ENCODE results near the gene PRKN. TPM values are rescaled to one million over a fixed set of nuclear protein-coding genes. Genes with fewer than 3 reads are reported as not detected.

The PRKN gene
- total and polyA plus RNA-seq, 2 experiments from 2014 or later, result 0.10 to 0.84 TPM

DNA sequence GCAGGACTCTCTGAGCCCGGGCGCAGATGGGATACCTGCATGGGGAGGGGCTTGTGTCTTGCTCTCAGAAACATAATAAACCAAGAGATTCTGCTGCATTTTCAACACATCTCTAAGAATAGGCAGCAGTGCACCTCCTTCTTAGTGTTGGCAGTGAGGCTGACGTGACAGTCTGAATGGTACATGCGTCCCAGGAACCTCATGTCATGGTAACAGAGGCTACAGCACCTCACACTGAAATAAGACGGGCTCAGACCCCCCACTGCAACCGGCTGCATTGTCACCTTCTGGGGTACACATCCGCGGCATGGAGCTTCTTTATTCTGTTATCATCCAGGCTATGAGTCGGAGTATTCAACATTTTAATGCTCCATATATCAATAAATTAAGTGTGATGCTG lies 1056.4 kb downstream of the PRKN start:
- Mint-ChIP-seq H3K4me3 (no peak overlapping the region), H3K27me3 (ENCODE audit: insufficient read depth, low read depth, poor library complexity) (no peaks in the 10 kb centered on the region), H3K36me3 (ENCODE audit: low read depth) (no peaks in the 10 kb centered on the region), H3K27ac (no peak overlapping the region), H3K4me1 (no peaks in the 10 kb centered on the region), H3K9me3 (no peaks in the 10 kb centered on the region)
- no peaks in the 10 kb centered on the region for H4K20me1 ChIP-seq (replicated peaks; ENCODE audit: insufficient read depth)
- no peak for TF ChIP-seq ZNF114 (CRISPR knock-in tag; IDR thresholded peaks at IDR 0.05)
- TF ChIP-seq ZNF331 (CRISPR knock-in tag; IDR thresholded peaks at IDR 0.05; ENCODE audit: low read depth), result no peak
- TF ChIP-seq, protein P1, sequence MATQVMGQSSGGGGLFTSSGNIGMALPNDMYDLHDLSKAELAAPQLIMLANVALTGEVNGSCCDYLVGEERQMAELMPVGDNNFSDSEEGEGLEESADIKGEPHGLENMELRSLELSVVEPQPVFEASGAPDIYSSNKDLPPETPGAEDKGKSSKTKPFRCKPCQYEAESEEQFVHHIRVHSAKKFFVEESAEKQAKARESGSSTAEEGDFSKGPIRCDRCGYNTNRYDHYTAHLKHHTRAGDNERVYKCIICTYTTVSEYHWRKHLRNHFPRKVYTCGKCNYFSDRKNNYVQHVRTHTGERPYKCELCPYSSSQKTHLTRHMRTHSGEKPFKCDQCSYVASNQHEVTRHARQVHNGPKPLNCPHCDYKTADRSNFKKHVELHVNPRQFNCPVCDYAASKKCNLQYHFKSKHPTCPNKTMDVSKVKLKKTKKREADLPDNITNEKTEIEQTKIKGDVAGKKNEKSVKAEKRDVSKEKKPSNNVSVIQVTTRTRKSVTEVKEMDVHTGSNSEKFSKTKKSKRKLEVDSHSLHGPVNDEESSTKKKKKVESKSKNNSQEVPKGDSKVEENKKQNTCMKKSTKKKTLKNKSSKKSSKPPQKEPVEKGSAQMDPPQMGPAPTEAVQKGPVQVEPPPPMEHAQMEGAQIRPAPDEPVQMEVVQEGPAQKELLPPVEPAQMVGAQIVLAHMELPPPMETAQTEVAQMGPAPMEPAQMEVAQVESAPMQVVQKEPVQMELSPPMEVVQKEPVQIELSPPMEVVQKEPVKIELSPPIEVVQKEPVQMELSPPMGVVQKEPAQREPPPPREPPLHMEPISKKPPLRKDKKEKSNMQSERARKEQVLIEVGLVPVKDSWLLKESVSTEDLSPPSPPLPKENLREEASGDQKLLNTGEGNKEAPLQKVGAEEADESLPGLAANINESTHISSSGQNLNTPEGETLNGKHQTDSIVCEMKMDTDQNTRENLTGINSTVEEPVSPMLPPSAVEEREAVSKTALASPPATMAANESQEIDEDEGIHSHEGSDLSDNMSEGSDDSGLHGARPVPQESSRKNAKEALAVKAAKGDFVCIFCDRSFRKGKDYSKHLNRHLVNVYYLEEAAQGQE (IDR thresholded peaks at IDR 0.05; ENCODE audit: unreplicated experiment), result no peak
- no peak for TF ChIP-seq JUNB (IDR thresholded peaks at IDR 0.05; ENCODE audit: unreplicated experiment)
- TF ChIP-seq POLR2AphosphoS5 (IDR thresholded peaks at IDR 0.05; ENCODE audit: low read depth), result no peak
- no peak for TF ChIP-seq STAT1 (IDR thresholded peaks at IDR 0.05; ENCODE audit: unreplicated experiment)
- TF ChIP-seq ETS1 (IDR thresholded peaks at IDR 0.05), result no peak
- no peak for TF ChIP-seq NANOG (IDR thresholded peaks at IDR 0.05; ENCODE audit: borderline replicate concordance)
- no peak for TF ChIP-seq EZH2phosphoT487 (IDR thresholded peaks at IDR 0.05; ENCODE audit: unreplicated experiment)
- no peak for TF ChIP-seq EZH2 (IDR thresholded peaks at IDR 0.05; ENCODE audit: low read depth, unreplicated experiment)
- TF ChIP-seq CREB1 (CRISPR knock-in tag; IDR thresholded peaks at IDR 0.05; ENCODE audit: low read depth), result no peak
- no peak for TF ChIP-seq ZNF462 (CRISPR knock-in tag; IDR thresholded peaks at IDR 0.05)
- TF ChIP-seq CTCF (conservative IDR thresholded peaks at IDR 0.05; ENCODE audit: low read depth in 2 of 2), result no peak
- H3K4me3 ChIP-seq, result no peak overlapping the region
- no peaks in the 10 kb centered on the region for H3K36me3 ChIP-seq (ENCODE audit: insufficient read depth)
- H3K27me3 ChIP-seq (ENCODE audit: insufficient read depth), result no peaks in the 10 kb centered on the region
- ATAC-seq (no peak), DNase-seq (ENCODE audit: low spot score) (no peak)
- no peak overlapping the region for H3K4me2 ChIP-seq
- H3F3A ChIP-seq (replicated peaks; ENCODE audit: low read depth), result no peaks in the 10 kb centered on the region
- H3K4me1 ChIP-seq (ENCODE audit: insufficient read depth), result no peaks in the 10 kb centered on the region
- H3K27ac ChIP-seq (ENCODE audit: low read depth), result no peak overlapping the region
- H3K79me2 ChIP-seq (replicated peaks; ENCODE audit: insufficient read depth), result no peaks in the 10 kb centered on the region
- no peaks in the 10 kb centered on the region for H3K9me2 ChIP-seq (ENCODE audit: insufficient read depth)
- no peak overlapping the region for H2AFZ ChIP-seq

Measured in GM23338 (cell line).